MCF 10A (cell line): ENCODE data around the gene ADD1. TPM values are rescaled to one million over a fixed set of nuclear protein-coding genes. Genes with fewer than 3 reads are reported as not detected.

Source experiments
- total RNA-seq: library from RNA; stranded (reverse); gene quantifications from 2 replicates; pipeline ENCODE4 v1.2.3, GENCODE V29; 2022

The ADD1 gene
- total RNA-seq, 1 experiment from 2014 or later, result 131 TPM

Other genes starting within 250 kb of the ADD1 start
- gene TNIP2, start 87.5 kb upstream of the ADD1 start, total RNA-seq, result 40.5 and 46.1 TPM in 2 replicates
- gene SH3BP2, start 50.8 kb upstream of the ADD1 start, total RNA-seq, result 48.4 and 57.9 TPM in 2 replicates
- 44.0 and 65.6 TPM in 2 replicates for gene NOP14, start 119.6 kb downstream of the ADD1 start, total RNA-seq
- 4.5 and 5.9 TPM in 2 replicates for gene GRK4, start 119.7 kb downstream of the ADD1 start, total RNA-seq
- not detected in 2 replicates for gene HTT-AS, start 230.7 kb downstream of the ADD1 start, total RNA-seq
- 47.4 and 54.4 TPM in 2 replicates for gene HTT, start 230.8 kb downstream of the ADD1 start, total RNA-seq